ENCODE results near the gene SLC6A6. TPM values are rescaled to one million over a fixed set of nuclear protein-coding genes. Genes with fewer than 3 reads are reported as not detected.

The SLC6A6 gene
- total and polyA plus RNA-seq, 2 donors (not counting 1 experiment from before 2014, with no cell fraction given): 8.9 to 24.0 TPM

DNA sequence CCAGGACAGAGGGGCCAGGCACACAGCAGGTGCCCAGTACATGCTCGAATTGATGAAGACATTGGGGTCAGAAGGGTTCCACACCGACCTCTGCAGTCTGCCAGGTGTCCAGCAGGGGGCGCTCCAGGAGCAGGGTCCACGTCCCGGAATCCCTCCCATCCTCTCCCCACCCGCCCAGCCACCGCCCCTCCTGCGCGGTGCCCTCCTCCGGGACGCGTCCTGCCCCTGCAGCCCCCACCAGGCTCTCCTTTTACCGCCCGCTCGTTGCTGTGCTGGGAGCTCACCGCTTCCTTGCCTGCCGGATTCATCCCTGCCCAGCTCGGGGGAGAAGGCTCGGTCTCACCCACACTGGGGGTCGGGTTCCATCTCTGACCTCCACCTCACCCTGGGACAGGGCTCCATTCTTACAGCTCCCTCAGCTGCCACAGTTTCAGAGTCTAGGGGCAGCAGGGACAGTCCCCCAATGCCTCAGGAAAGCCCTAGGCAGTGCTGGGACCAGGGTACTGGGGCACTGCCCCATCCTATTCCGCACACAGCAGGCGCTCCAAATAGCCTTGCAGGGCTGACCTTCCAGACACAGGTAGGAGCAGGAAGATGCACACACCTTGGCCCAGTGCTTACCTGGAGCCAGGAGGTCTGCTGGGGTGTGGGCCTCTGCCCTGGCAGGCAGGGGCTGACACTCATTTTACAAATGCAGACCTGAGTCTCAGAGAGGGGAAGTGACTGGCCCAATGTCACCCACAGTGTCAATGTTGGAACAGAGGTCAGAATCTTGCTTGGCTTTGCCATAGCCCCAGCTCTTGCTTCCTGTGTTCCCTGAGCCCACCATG, 106.8 kb downstream of the SLC6A6 start:
- DNase-seq (ENCODE audit: low read depth in 2 of 2): peak; percentile 12 to 17
- H2AFZ ChIP-seq (ENCODE audit: low read length): no peak overlapping the region
- H3K4me2 ChIP-seq (ENCODE audit: extremely low read depth, insufficient read depth, low read length): no peak overlapping the region

DNA sequence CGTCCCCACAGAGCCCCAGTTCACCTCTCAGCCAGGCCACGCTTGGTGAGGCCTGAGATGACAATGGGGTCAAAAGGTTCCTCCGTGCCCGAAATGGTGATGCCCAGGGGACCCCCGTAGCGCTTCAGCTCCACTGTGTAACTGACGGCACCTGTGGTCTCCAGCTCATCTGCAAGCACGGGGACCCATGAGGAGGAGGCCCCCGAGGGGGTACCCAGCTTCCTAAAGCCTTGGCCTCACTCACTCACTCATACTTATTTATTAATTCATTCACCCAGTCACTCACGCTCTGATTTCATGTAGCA, 107.3 kb downstream of the SLC6A6 start:
- Histone ChIP-seq H2AFZ (ENCODE audit: low read length) (no peak overlapping the region), H3K27ac (ENCODE audit: insufficient read depth, low read length) (no peak overlapping the region), H3K4me3 (replicated peaks in 1 of 4; ENCODE audit: control extremely low read depth in 1 of 4, insufficient read depth in 1 of 4, low read depth in 3 of 4, low read length in 4 of 4) (no peak overlapping the region), H3K27me3 (ENCODE audit: control insufficient read depth, insufficient read depth, low read length) (no peaks in the 10 kb centered on the region), H3K4me2 (ENCODE audit: extremely low read depth, insufficient read depth, low read length) (no peak overlapping the region), H3K36me3 (ENCODE audit: control insufficient read depth, insufficient read depth, low read length) (no peaks in the 10 kb centered on the region), H3K9ac (ENCODE audit: insufficient read depth, low read length) (no peak overlapping the region), H3K79me2 (ENCODE audit: control insufficient read depth, insufficient read depth, low read length) (no peaks in the 10 kb centered on the region), H3K4me1 (ENCODE audit: control insufficient read depth, extremely low read depth, insufficient read depth, low read length) (no peaks in the 10 kb centered on the region), H4K20me1 (ENCODE audit: control insufficient read depth, extremely low read depth, insufficient read depth, low read length) (no peaks in the 10 kb centered on the region), H3K9me3 (ENCODE audit: control insufficient read depth, insufficient read depth, low read depth, low read length) (no peaks in the 10 kb centered on the region)
- no peak for TF ChIP-seq EZH2 (IDR thresholded peaks at IDR 0.05; ENCODE audit: low read length, missing control alignments)
- TF ChIP-seq, protein P1, sequence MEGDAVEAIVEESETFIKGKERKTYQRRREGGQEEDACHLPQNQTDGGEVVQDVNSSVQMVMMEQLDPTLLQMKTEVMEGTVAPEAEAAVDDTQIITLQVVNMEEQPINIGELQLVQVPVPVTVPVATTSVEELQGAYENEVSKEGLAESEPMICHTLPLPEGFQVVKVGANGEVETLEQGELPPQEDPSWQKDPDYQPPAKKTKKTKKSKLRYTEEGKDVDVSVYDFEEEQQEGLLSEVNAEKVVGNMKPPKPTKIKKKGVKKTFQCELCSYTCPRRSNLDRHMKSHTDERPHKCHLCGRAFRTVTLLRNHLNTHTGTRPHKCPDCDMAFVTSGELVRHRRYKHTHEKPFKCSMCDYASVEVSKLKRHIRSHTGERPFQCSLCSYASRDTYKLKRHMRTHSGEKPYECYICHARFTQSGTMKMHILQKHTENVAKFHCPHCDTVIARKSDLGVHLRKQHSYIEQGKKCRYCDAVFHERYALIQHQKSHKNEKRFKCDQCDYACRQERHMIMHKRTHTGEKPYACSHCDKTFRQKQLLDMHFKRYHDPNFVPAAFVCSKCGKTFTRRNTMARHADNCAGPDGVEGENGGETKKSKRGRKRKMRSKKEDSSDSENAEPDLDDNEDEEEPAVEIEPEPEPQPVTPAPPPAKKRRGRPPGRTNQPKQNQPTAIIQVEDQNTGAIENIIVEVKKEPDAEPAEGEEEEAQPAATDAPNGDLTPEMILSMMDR (conservative IDR thresholded peaks at IDR 0.05 in 1 of 2, IDR thresholded peaks at IDR 0.05 in 1 of 2; ENCODE audit: low read depth in 1 of 2, low read length in 2 of 2): no peak
- no peak for DNase-seq (ENCODE audit: low read depth in 2 of 2)

More for the DNA sequence above, 106.8 kb downstream of the SLC6A6 start:
- H3K27me3 ChIP-seq (ENCODE audit: control insufficient read depth, insufficient read depth, low read length): no peaks in the 10 kb centered on the region
- no peak overlapping the region for H3K27ac ChIP-seq (ENCODE audit: insufficient read depth, low read length)
- H3K9ac ChIP-seq (ENCODE audit: insufficient read depth, low read length): no peak overlapping the region
- H4K20me1 ChIP-seq (ENCODE audit: control insufficient read depth, extremely low read depth, insufficient read depth, low read length): no peaks in the 10 kb centered on the region
- H3K9me3 ChIP-seq (ENCODE audit: control insufficient read depth, insufficient read depth, low read depth, low read length): no peaks in the 10 kb centered on the region
- no peaks in the 10 kb centered on the region for H3K79me2 ChIP-seq (ENCODE audit: control insufficient read depth, insufficient read depth, low read length)
- no peaks in the 10 kb centered on the region for H3K36me3 ChIP-seq (ENCODE audit: control insufficient read depth, insufficient read depth, low read length)
- no peak overlapping the region for H3K4me3 ChIP-seq (replicated peaks in 1 of 4; ENCODE audit: control extremely low read depth in 1 of 4, insufficient read depth in 1 of 4, low read depth in 3 of 4, low read length in 4 of 4)
- H3K4me1 ChIP-seq (ENCODE audit: control insufficient read depth, extremely low read depth, insufficient read depth, low read length): no peaks in the 10 kb centered on the region
- TF ChIP-seq, protein P1 (conservative IDR thresholded peaks at IDR 0.05 in 1 of 2, IDR thresholded peaks at IDR 0.05 in 1 of 2; ENCODE audit: low read depth in 1 of 2, low read length in 2 of 2): peak; percentile 64 to 82
- TF ChIP-seq EZH2 (IDR thresholded peaks at IDR 0.05; ENCODE audit: low read length, missing control alignments): no peak

DNA sequence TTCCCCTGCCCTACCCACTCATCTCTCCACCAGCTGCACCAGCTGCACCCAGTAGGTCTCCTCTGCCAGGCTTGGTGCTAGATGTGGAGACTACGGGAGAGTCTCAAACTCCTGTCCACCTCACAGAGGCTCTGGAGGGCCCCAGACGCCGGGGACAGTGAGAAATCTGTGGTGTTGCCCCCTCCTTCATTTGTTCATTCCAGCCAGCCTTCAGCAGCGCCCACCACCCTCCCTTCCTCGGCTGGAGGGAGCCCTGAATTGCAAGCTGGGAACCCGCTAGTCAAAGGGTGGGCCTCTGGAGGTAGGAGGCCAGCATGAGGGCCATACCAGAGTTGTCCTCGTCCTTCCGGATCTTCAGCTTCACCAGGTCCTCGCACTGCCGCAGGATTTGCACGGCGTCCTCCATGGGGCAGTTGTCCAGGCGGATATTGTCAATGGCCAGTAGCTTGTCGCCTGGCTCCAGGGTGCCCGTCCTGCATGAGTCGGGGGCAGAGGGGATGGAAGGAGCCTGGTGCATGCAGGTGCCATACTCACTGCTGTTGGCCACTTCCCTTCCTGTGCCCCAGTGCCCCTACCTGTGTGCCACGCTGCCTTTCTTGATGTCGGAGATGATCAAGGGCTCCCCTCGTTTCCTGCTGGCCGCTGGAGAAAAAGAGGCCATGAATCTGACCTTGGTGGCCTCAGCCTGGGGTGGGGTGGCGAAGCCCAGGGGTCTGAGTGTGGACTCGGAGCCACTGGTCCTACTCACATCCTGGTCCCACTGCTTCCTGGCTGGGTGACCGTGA, 108.6 kb downstream of the SLC6A6 start:
- no peak for DNase-seq (ENCODE audit: low read depth in 2 of 2)
- Histone ChIP-seq H3K79me2 (ENCODE audit: control insufficient read depth, insufficient read depth, low read length) (no peaks in the 10 kb centered on the region), H3K4me3 (replicated peaks in 1 of 4; ENCODE audit: control extremely low read depth in 1 of 4, insufficient read depth in 1 of 4, low read depth in 3 of 4, low read length in 4 of 4) (no peak overlapping the region), H3K9me3 (ENCODE audit: control insufficient read depth, insufficient read depth, low read depth, low read length) (no peaks in the 10 kb centered on the region), H3K9ac (ENCODE audit: insufficient read depth, low read length) (no peak overlapping the region), H3K4me1 (ENCODE audit: control insufficient read depth, extremely low read depth, insufficient read depth, low read length) (no peaks in the 10 kb centered on the region), H3K27me3 (ENCODE audit: control insufficient read depth, insufficient read depth, low read length) (no peaks in the 10 kb centered on the region), H3K4me2 (ENCODE audit: extremely low read depth, insufficient read depth, low read length) (no peak overlapping the region), H4K20me1 (ENCODE audit: control insufficient read depth, extremely low read depth, insufficient read depth, low read length) (no peaks in the 10 kb centered on the region), H3K36me3 (ENCODE audit: control insufficient read depth, insufficient read depth, low read length) (no peaks in the 10 kb centered on the region), H2AFZ (ENCODE audit: low read length) (no peak overlapping the region), H3K27ac (ENCODE audit: insufficient read depth, low read length) (no peak overlapping the region)
- no peak for TF ChIP-seq EZH2 (IDR thresholded peaks at IDR 0.05; ENCODE audit: low read length, missing control alignments)
- TF ChIP-seq, protein P1 (conservative IDR thresholded peaks at IDR 0.05 in 1 of 2, IDR thresholded peaks at IDR 0.05 in 1 of 2; ENCODE audit: low read depth in 1 of 2, low read length in 2 of 2): no peak
